ENCODE data around the gene ZFYVE28. TPM values are rescaled to one million over a fixed set of nuclear protein-coding genes. Genes with fewer than 3 reads are reported as not detected.

Gene ZFYVE28
- total RNA-seq, 2 donors from 2014 or later = 6.6 to 30.2 TPM

DNA sequence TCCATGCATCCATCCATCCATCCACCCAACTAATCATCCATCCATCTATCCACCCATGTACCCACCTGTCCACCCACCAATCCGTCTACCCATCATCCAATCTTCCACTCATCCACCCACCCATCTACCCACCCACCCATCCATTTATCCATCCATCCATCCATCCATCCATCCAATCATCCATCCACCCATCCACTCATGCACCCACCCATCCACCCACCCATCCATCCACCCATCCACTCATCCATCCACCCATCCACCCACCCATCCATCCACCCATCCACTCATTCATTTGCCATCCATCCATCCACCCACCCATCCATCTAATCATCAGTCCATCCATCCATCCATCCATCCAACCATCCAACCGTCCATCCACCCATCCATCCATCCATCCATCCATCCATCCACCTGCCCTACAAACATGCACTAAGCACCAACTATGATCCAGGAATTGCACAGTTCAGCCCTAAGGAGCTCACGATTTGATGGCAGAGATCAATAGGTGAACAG, 135.2 kb downstream of the ZFYVE28 start:
- WGBS = 93% methylated on average over 3 of the region's 3 CpGs
- H3K4me1 ChIP-seq (replicated peaks) = no peaks in the 10 kb centered on the region
- no peak overlapping the region for H3K4me3 ChIP-seq
- intact Hi-C loops (cut with DNase I) = no loop called here
- H3K9me3 ChIP-seq = no peaks in the 10 kb centered on the region
- H3K27me3 ChIP-seq (replicated peaks; ENCODE audit: insufficient read depth) = no peaks in the 10 kb centered on the region
- no peaks in the 10 kb centered on the region for H3K36me3 ChIP-seq
- TF ChIP-seq POLR2A (IDR thresholded peaks at IDR 0.05) = no peak
- no peak for DNase-seq (ENCODE audit: low spot score)
- H3K27ac ChIP-seq = no peak overlapping the region

- Histone ChIP-seq H3K9me3 (no peaks in the 10 kb centered on the region), H3K4me3 (no peak overlapping the region), H3K36me3 (no peaks in the 10 kb centered on the region), H3K27me3 (replicated peaks; ENCODE audit: insufficient read depth) (no peaks in the 10 kb centered on the region), H3K4me1 (replicated peaks) (no peaks in the 10 kb centered on the region), H3K27ac (no peak overlapping the region)
- WGBS = 67% methylated on average over 10 of the region's 10 CpGs
- no peak for DNase-seq (ENCODE audit: low spot score)
- no peak for TF ChIP-seq POLR2AphosphoS5 (IDR thresholded peaks at IDR 0.05)
- no peak for TF ChIP-seq CTCF (IDR thresholded peaks at IDR 0.05)
- TF ChIP-seq POLR2A (IDR thresholded peaks at IDR 0.05) = no peak
- intact Hi-C loops (cut with DNase I) = no loop called here
Observed at GRCh38 chr4:2281575-2282343, 136.7 kb downstream of the ZFYVE28 start.

- H3K4me1 ChIP-seq (replicated peaks) = no peaks in the 10 kb centered on the region
- H3K27ac ChIP-seq = no peak overlapping the region
- no peak overlapping the region for H3K4me3 ChIP-seq
- 74% methylated on average over 13 of the region's 13 CpGs for WGBS
- no peaks in the 10 kb centered on the region for H3K36me3 ChIP-seq
- no peak for TF ChIP-seq CTCF (IDR thresholded peaks at IDR 0.05)
- intact Hi-C loops (cut with DNase I) = no loop called here
- H3K9me3 ChIP-seq = no peaks in the 10 kb centered on the region
- H3K27me3 ChIP-seq (replicated peaks; ENCODE audit: insufficient read depth) = no peaks in the 10 kb centered on the region
- no peak for DNase-seq (ENCODE audit: low spot score)
Observed at GRCh38 chr4:2280531-2281300, 137.7 kb downstream of the ZFYVE28 start.

- Histone ChIP-seq H3K4me3 (no peak overlapping the region), H3K9me3 (no peaks in the 10 kb centered on the region), H3K36me3 (no peaks in the 10 kb centered on the region), H3K27ac (no peak overlapping the region), H3K27me3 (replicated peaks; ENCODE audit: insufficient read depth) (no peaks in the 10 kb centered on the region), H3K4me1 (replicated peaks) (no peaks in the 10 kb centered on the region)
- no peak for DNase-seq (ENCODE audit: low spot score)
- intact Hi-C loops (cut with DNase I) = no loop called here
- 96% methylated on average over 9 of the region's 9 CpGs for WGBS
- TF ChIP-seq POLR2AphosphoS5 (IDR thresholded peaks at IDR 0.05) = no peak
- no peak for TF ChIP-seq CTCF (IDR thresholded peaks at IDR 0.05)
- TF ChIP-seq POLR2A (IDR thresholded peaks at IDR 0.05) = no peak
Observed at GRCh38 chr4:2277956-2278355, 140.5 kb downstream of the ZFYVE28 start.

- Histone ChIP-seq H3K27me3 (replicated peaks; ENCODE audit: insufficient read depth) (no peaks in the 10 kb centered on the region), H3K4me3 (no peak overlapping the region), H3K27ac (no peak overlapping the region), H3K36me3 (no peaks in the 10 kb centered on the region), H3K4me1 (replicated peaks) (no peaks in the 10 kb centered on the region), H3K9me3 (no peaks in the 10 kb centered on the region)
- WGBS = 91% methylated on average over 30 of the region's 30 CpGs
- DNase-seq (ENCODE audit: low spot score) = no peak
- TF ChIP-seq POLR2AphosphoS5 (IDR thresholded peaks at IDR 0.05) = no peak
- no peak for TF ChIP-seq CTCF (IDR thresholded peaks at IDR 0.05)
- no peak for TF ChIP-seq POLR2A (IDR thresholded peaks at IDR 0.05)
- intact Hi-C loops (cut with DNase I) = no loop called here
Observed at GRCh38 chr4:2276581-2277325, 141.7 kb downstream of the ZFYVE28 start.
